GM21723 (cell line): ENCODE data around the gene ZNF414.
"Not testable (repeated sequence)": the region's sequence is repeated elsewhere in the genome, so short reads cannot be mapped to it uniquely, and the experiment has no call there.

Experiments used
- ATAC-seq: cut with Tn5 transposase; IDR thresholded peaks from one replicate; pipeline ENCODE4 v1.9.1; 2021; ENCODE audit warnings: mild to moderate bottlenecking, moderate library complexity; ENCODE audit not compliant: unreplicated experiment

The ZNF414 gene

DNA sequence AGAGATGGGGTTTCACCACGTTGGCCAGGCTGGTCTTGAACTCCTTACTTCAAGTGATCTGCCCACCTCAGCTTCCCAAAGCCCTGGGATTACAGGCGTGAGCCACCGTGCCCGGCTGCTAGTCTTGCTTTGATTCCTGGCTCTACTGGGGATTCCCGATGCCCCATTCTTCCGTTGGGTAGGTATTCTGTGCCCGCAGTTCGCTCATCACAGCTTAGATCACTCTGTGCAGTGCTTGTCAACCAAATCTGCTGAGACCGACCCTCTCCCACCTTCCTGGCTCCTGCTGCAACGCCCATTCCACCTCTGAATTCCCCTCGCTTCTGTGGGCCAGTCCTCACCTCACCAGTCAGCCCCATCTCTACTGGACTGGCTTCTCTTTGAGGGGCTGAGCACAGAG is 4.6 kb upstream of the ZNF414 start:
- no peak for ATAC-seq

DNA sequence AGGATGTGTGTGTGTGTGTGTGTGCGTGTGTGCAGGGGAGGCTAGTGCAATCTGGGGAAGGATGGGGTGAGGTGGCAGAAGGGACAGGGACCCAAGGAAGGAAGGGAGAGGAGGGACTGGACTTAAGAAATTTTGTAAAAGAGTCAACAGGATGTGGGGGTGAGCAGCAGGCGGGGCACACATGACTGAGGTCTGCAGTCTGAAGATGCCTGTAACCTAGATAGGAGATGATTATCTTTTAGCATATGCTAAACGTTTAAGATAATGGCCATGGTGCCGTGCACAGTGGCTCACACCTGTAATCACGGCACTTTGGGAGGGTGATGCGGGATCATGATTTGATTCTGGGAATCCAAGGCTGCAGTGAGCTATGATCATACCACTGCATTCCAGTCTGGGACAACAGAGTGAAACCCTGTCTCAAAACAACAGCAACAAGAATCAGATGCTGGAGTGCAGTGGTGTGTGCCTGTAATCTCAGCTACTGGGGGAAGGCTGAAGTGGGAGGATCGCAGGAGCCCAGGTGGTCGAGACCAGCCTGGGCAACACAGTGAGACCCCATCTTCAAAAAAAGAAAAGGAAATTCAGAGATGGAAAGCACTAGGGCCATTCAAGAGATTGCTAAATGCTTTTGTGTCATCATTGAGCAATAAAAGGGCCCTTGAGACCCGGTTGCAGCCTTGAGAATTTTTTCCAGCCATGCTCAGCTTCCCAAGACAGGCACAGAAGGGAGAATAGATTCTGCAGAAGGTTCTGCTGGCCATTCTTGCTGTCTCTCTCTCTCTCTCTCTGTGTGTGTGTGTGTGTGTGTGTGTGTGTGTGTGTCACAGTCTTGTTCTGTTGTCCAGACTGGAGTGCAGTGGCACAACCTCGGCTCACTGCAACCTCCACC is 3.8 kb upstream of the ZNF414 start:
- no peak for ATAC-seq

DNA sequence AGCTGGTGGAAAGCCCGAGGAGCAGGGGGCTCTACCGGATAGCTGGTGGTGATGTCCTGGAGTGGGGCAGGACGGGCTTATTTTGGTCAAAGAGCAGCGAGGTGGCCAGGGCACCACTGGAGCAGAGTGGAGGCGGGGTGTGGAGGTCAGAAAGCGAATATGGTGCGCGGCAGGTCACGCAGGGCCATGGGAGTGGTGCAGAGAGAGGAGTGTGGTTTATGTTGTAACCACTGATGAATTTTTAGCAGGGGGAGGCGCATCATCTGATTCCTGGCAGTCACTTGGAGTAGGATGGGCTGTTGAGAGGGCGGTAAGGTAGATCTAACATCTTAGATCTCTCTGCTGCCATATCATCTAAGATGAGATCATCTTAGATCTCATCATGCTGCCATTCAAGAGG is 1.4 kb upstream of the ZNF414 start:
- no peak for ATAC-seq

- ATAC-seq = not testable (repeated sequence)
Measured at GRCh38 chr19:8514505-8515009, 590 bp upstream of the ZNF414 start.

DNA sequence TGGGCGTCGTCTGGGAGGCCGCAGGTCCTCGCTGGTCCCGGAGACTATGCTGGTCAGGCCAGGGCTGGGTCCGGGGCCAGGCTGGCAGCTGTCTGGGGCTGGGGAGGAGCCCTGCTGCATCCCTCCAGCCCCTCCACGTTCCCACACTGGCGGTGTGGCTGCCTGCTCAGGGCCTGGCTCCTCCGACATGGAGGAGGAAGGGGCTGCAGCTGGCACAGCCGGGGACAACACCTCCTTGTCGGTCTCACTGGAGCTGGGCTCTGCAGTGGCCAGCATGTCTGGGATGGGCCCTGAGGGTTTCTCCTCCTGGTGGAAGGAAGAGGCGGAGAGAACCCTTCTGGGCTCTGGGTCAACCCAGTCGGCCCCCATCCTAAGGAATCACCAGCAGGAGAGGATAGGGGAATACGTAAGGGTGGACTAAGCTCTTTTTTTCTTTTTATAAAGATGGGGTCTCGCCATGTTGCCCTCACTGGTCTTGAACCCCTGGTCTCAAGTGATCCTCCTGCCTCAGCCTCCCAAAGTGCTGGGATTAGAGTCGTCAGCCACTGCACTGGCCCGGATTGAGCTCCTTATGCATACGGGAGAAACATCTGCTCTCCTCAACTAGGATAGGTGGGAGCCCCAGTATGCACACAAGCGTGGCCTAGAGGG is 806 bp downstream of the ZNF414 start:
- ATAC-seq = no peak

- ATAC-seq = no peak
Measured at GRCh38 chr19:8512115-8512967, 1.6 kb downstream of the ZNF414 start.

- no peak for ATAC-seq
Measured at GRCh38 chr19:8511573-8512101, 2.3 kb downstream of the ZNF414 start.

GRCh38 chr19:8510589-8511115 is 3.3 kb downstream of the ZNF414 start:
- no peak for ATAC-seq

DNA sequence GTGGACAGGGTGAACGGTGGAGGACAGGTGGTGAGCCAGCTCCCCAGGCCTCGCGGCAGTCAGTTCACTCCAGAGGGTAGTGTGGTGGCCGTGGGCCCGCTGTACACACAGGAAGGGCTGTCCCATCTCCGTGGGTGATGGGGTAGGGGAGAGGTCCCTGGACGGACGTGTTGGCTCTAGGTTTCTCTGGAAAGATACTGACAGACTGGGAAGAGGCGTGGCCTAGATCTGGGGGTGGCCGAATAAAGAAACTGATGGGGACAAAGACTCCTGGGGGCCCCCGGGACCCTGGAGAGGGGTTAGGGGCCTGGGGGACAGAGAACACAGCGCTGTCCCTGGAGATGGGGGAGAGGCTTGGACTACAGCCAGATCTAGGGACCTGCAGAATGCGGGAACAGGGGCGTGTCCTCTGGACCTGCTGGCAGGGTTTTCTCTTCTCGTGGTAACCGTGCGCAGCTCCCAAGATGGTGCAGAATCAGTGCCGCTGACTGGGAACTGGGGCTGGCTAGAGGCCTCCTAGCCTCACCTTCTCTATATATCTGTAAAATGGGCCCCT is 7.5 kb downstream of the ZNF414 start:
- no peak for ATAC-seq

DNA sequence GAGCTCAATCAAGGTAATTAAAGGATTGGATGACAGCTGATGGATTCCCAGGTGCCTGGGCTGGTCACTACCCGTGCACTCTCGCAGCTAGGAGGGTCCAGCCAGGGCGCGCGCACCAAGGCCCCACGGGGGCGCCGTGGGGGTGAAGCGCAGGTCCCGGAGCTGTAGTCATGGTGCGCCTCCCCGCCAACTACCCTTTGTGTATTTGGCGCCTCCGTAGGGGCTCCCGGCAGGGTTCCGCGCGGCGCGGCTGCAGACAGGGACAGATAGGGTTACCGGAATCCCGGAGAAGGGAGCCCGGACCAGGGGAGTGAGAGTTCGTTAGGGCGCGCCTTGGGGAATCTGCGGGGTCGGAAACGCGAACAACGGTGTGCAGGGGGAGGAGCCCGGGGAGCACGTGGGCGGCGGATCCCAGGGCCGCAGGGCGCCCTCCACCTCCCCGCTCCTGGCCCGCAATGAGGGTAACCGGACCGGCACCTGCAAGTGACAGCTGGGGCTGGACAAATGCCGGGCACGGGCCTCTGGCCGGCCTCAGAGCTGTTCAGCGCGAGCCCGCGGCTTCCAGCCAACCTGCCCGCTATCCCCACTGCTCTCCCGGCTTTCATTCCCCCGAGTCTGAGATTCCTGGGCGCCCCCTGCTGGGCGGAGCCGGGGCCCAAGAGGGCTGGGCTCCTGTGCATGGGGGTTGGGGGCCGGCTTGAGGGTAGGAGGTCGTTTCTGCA is 8.1 kb downstream of the ZNF414 start:
- peak; percentile 57 for ATAC-seq

- ATAC-seq = no peak
Measured at GRCh38 chr19:8504919-8505318, 9.0 kb downstream of the ZNF414 start.

DNA sequence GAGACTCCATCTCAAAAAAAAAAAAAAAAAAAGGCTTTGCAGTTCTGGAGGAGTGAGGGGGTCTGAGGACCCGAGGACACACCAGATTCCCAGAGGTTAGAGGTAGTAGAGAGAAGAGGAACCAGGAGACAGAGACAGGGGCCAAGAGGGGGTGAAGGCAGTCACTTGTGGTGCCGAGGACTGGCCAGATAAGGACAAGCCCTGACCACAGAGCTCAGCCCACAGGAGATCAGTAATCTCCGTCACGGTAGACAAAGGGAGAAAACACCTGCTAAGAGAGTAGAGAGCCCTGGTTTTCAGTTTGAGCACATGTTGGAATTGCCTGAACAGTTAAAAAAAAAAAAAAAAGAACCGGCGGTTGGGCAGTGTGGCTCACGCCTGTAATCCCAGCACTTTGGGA is 9.8 kb downstream of the ZNF414 start:
- ATAC-seq = no peak

DNA sequence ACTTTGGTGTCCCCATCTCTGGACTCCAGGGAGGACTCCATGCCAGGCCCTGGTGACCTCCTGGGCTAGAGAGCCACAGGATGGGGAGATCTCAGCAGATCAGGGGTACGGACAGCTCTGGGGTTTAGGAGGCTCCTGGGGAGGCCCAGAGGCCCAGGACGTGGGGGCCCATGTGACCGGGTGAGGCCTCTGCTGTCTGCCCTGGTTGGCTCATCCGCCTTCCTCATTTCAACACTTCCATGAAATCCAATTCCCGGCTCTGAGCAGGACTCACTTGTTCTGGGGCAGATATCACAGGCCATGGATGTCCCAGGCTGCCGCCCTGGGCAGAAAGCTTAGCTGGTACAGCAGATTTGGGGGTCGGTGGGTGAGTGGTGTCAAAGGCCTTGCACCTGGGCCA is 10.5 kb downstream of the ZNF414 start:
- ATAC-seq = no peak

- ATAC-seq = no peak
Measured at GRCh38 chr19:8501981-8502380, 12.0 kb downstream of the ZNF414 start.

DNA sequence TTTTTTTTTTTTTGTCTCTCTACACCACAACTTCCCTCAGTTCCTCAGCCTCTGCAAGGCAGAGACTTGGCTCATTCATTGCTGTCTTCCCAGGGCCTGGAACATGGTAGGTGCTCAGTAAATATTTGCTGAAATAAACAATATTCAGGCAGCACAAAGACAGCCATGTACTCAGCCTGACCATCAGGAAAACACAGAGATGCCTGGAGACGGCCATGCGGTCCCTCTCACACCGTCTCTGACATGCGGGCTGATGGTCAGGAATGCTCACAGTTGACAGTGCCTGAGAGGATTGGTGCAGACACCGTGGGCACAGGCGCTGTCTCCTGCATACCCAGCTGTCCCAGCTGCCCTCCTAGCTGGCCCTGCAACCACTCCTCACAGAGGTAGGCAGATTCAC is 12.5 kb downstream of the ZNF414 start:
- no peak for ATAC-seq

DNA sequence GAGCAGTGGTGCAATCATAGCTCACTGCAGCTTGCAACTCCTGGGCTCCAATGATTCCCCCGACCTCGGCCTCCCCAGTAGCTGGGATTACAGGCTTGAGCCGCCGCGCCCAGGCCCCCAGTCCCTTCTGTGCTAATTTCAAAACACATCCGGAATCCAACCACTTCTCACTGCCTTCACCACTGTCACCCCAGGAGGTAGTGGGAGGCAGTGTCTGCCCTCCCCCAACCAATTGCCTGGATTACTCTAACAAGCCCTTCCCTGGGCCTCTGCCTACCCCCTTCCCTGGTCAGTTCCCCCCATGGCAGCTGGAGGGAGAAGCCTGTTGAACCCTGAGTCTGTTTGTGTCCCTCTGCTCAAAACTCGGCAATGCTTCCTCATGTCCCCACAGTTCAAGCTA is 13.8 kb downstream of the ZNF414 start:
- no peak for ATAC-seq

DNA sequence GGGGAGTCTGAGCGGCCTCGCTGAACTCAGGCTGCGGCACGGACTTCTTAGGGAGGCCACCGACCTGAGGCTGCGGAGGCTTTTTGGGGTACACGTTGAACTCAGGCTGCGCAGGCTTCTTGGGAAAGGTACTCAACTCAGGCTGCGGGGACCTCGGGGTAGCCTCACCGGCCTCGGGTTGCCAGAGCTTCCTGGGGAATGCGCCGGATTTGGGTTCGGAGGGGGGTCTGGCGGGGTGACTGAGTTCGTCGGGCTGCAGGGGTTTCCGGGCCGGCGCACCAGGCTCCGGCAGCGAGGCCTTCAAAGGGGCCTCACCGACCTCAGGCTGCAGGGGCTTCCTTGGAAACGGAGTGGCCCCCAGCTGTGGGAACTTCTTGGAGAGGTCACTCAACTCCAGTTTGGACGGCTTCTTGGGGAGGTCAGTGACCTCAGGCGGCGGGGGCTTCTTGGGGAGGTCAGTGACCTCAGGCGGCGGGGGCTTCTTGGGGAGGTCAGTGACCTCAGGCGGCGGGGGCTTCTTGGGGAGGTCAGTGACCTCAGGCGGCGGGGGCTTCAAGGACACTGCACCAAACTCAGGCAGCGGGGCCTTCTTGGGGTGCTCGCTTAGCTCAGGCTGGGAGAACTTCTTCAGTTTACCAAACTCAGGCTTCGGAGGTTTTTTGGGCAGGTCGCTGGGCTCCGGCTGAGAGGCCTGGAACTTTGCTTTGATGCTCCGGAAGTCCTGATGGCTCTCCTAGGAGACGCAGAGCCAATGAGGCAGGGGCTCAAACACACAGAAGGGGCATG is 14.7 kb downstream of the ZNF414 start:
- ATAC-seq = no peak

DNA sequence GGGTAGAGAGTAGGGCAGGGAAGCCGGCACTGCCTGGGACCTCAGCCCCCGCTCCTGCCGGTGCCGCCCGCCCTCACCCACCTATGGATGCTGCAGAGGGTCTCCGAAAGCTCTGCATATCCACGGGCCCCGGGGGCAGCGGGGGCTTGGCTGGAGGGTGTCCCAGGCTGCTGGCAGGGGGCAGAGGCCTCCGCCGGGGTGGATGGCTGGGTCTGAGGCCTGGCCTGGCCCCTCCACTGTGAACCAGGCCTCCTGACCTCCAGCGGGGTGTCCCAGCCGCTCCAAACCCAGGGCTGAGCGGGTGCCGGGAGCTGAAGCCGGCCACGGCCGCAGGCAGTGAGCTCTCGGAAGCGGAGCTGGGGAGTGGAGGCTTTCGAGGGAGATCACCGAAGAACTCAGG is 15.7 kb downstream of the ZNF414 start:
- no peak for ATAC-seq

GRCh38 chr19:8494158-8494557 is 19.8 kb downstream of the ZNF414 start:
- ATAC-seq = no peak
